SK-N-SH treated with all-trans-retinoic acid at 6 μM for 48 hours (cell line): Measurements from ENCODE around the gene LHFPL6.

Experiments
- ARNTL ChIP-seq: fragments of 450-650 bp; formaldehyde crosslinking; IDR thresholded peaks from 2 replicates; pipeline ENCODE4 v1.5.0; 2020; ENCODE audit warnings: low read depth, mild to moderate bottlenecking, moderate library complexity, borderline replicate concordance
- BACH2 ChIP-seq: fragments of 250-450 bp; sonication (Bioruptor Pico); IDR thresholded peaks from 2 replicates; pipeline ENCODE4 v1.9.0; 2021; ENCODE audit warnings: mild to moderate bottlenecking, borderline replicate concordance
- CSRNP3 ChIP-seq: fragments of 250-450 bp; sonication (Bioruptor Pico); IDR thresholded peaks from 2 replicates; pipeline ENCODE4 v1.5.1; 2021; ENCODE audit warnings: mild to moderate bottlenecking, moderate library complexity
- GLIS3 ChIP-seq: fragments of 250-450 bp; sonication (Bioruptor Pico); IDR thresholded peaks from 2 replicates; pipeline ENCODE4 v1.5.0; 2020; ENCODE audit warnings: mild to moderate bottlenecking, moderate library complexity
- POU6F1 ChIP-seq: fragments of 250-450 bp; sonication (Bioruptor Pico); IDR thresholded peaks from 2 replicates; pipeline ENCODE4 v1.8.0; 2021; ENCODE audit warnings: low read depth, mild to moderate bottlenecking, moderate library complexity, borderline replicate concordance
- PPARA ChIP-seq: fragments of 250-450 bp; sonication (Bioruptor Pico); IDR thresholded peaks from 2 replicates; pipeline ENCODE4 v1.5.0; 2020; ENCODE audit warnings: mild to moderate bottlenecking, borderline replicate concordance
- RARB ChIP-seq: fragments of 250-450 bp; sonication (Bioruptor Pico); IDR thresholded peaks from 2 replicates; pipeline ENCODE4 v1.8.0; 2021; ENCODE audit warnings: mild to moderate bottlenecking, moderate library complexity
- SNAI2 ChIP-seq: fragments of 250-450 bp; sonication (Bioruptor Pico); IDR thresholded peaks from 2 replicates; pipeline ENCODE4 v1.5.0; 2020; ENCODE audit warnings: mild to moderate bottlenecking, moderate library complexity
- TOX ChIP-seq: fragments of 250-450 bp; sonication (Bioruptor Pico); IDR thresholded peaks from 2 replicates; pipeline ENCODE4 v1.8.0; 2021; ENCODE audit warnings: mild to moderate bottlenecking, moderate library complexity, borderline replicate concordance
- TSHZ2 ChIP-seq: fragments of 250-450 bp; sonication (Bioruptor Pico); IDR thresholded peaks from 2 replicates; pipeline ENCODE4 v1.5.0; 2020; ENCODE audit warnings: mild to moderate bottlenecking, moderate library complexity
- ZFP3 ChIP-seq: fragments of 250-450 bp; sonication (Bioruptor Pico); IDR thresholded peaks from 2 replicates; pipeline ENCODE4 v1.5.0; 2020; ENCODE audit warnings: mild to moderate bottlenecking, moderate library complexity
- ZFP30 ChIP-seq: fragments of 450-650 bp; formaldehyde crosslinking; IDR thresholded peaks from 2 replicates; pipeline ENCODE4 v1.5.0; 2022; ENCODE audit warnings: mild to moderate bottlenecking, moderate library complexity
- TF ChIP-seq, protein P1 (sequence below): fragments of 250-450 bp; sonication (Bioruptor Pico); IDR thresholded peaks from 2 replicates; pipeline ENCODE4 v1.5.1; 2020; ENCODE audit warnings: low read depth, mild to moderate bottlenecking, moderate library complexity

DNA sequence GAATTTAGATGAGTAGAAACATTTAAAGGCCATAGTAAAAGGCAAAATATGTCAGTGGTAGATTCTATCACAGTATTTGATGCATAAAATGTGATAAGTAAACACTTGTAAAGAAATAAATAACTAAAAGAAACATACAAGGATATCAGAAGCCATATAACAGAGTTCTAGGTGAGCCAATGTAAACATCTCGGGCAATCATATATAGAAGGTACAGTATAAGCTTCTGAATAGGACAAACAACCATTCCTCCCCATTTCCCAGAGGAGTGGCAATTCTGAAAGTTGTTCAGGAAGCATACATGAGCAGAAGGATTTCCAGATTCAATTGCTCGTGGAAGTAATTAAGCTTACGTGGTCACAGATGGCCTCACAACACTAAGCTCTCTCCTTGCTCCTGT lies 267.3 kb downstream of the LHFPL6 start:
- TF ChIP-seq, protein P1, sequence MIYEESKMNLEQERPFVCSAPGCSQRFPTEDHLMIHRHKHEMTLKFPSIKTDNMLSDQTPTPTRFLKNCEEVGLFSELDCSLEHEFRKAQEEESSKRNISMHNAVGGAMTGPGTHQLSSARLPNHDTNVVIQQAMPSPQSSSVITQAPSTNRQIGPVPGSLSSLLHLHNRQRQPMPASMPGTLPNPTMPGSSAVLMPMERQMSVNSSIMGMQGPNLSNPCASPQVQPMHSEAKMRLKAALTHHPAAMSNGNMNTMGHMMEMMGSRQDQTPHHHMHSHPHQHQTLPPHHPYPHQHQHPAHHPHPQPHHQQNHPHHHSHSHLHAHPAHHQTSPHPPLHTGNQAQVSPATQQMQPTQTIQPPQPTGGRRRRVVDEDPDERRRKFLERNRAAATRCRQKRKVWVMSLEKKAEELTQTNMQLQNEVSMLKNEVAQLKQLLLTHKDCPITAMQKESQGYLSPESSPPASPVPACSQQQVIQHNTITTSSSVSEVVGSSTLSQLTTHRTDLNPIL = no peak
- TF ChIP-seq SNAI2 (CRISPR knock-in tag) = no peak
- no peak for TF ChIP-seq CSRNP3 (CRISPR knock-in tag)
- no peak for TF ChIP-seq TSHZ2 (CRISPR knock-in tag)
- no peak for TF ChIP-seq ZFP30 (CRISPR knock-in tag)
- TF ChIP-seq ZFP3 (CRISPR knock-in tag) = no peak
- TF ChIP-seq ARNTL (CRISPR knock-in tag) = no peak
- no peak for TF ChIP-seq BACH2 (CRISPR knock-in tag)
- no peak for TF ChIP-seq PPARA
- no peak for TF ChIP-seq RARB (CRISPR knock-in tag)
- no peak for TF ChIP-seq GLIS3 (CRISPR knock-in tag)
- TF ChIP-seq TOX = no peak
- no peak for TF ChIP-seq POU6F1 (CRISPR knock-in tag)
